GM12878 (cell line): ENCODE measurements around the gene TULP1. TPM values are rescaled to one million over a fixed set of nuclear protein-coding genes. Genes with fewer than 3 reads are reported as not detected.

ENCODE experiments used
- ATAC-seq: fragments of 200-7000 bp; cut with Tn5 transposase; 3 replicates; pipeline ENCODE4 v1.9.1; 2020; ENCODE audit warnings: mild to moderate bottlenecking, moderate library complexity
- BruUV-seq: library from RNA; stranded (reverse); fragments of 400-500 nt; replicated peaks from 2 replicates; lab custom pipeline; 2021; lab: Mats Ljungman, UMichigan
- CTCF ChIA-PET: fragments of 300-600 bp; sonication (Branson Sonifier 250); formaldehyde crosslinking; extraction: SDS; loops from one replicate; lab custom pipeline; 2021; ENCODE audit warnings: inconsistent platforms; lab: Yijun Ruan, JAX
- POLR2A ChIA-PET: fragments of 350-600 bp; formaldehyde crosslinking; extraction: SDS; loops from one replicate; lab custom pipeline; 2021; ENCODE audit warnings: inconsistent platforms; lab: Charles Lee
- RAD21 ChIA-PET: fragments of 300-600 bp; sonication (Branson Sonifier 250); formaldehyde crosslinking; loops from one replicate; lab custom pipeline; 2023; ENCODE audit warnings: antibody characterized with exemption; ENCODE audit not compliant: unreplicated experiment; lab: Charles Lee
- SMC1A ChIA-PET: fragments of 300-600 bp; sonication (Branson Sonifier 250); formaldehyde crosslinking; loops from one replicate; lab custom pipeline; 2023; ENCODE audit not compliant: unreplicated experiment, uncharacterized antibody; lab: Charles Lee
- DNase-seq: peaks from one replicate; pipeline ENCODE4 v3.0.0-alpha.2; 2011; ENCODE audit warnings: low read depth, low spot score
- FAIRE-seq: peaks from 3 replicates; lab custom pipeline; 2011; peaks lifted over from hg19 to GRCh38; lab: Jason Lieb, UNC
- H2AFZ ChIP-seq: 2 replicates; pipeline ENCODE4 v1.6.0; 2011; ENCODE audit warnings: low read depth, low read length, control low read depth; ENCODE audit not compliant: control insufficient read depth
- H3K27ac ChIP-seq: 2 replicates; pipeline ENCODE4 v1.5.1; 2011; ENCODE audit warnings: control low read depth; ENCODE audit not compliant: control insufficient read depth, insufficient read depth
- H3K27me3 ChIP-seq, 2 experiments: replicated peaks in 1 of 2; 2 replicates each; pipeline versions ENCODE4 v1.6.0 to v1.6.1; 2011; ENCODE audit warnings: low read length in 1 of 2; ENCODE audit not compliant: control insufficient read depth in 2 of 2, insufficient read depth in 2 of 2
- H3K36me3 ChIP-seq, 2 experiments: 2 replicates each; pipeline ENCODE4 v1.5.1; 2011; ENCODE audit warnings: low read length in 1 of 2; ENCODE audit not compliant: control insufficient read depth in 2 of 2, insufficient read depth in 2 of 2
- H3K4me1 ChIP-seq: 2 replicates; pipeline ENCODE4 v1.6.1; 2011; ENCODE audit warnings: mild to moderate bottlenecking, low read length, moderate library complexity, mixed read lengths; ENCODE audit not compliant: control insufficient read depth, insufficient read depth
- H3K4me2 ChIP-seq: 2 replicates; pipeline ENCODE4 v1.6.0; 2011; ENCODE audit warnings: control low read depth; ENCODE audit not compliant: control insufficient read depth, insufficient read depth
- H3K4me3 ChIP-seq: fragments of 200-600 bp; sonication (generic); 2 replicates; pipeline ENCODE4 v1.5.1; 2016
- H3K79me2 ChIP-seq: 2 replicates; pipeline ENCODE4 v1.6.0; 2011; ENCODE audit warnings: low read length; ENCODE audit not compliant: control insufficient read depth, insufficient read depth
- H3K9ac ChIP-seq: 2 replicates; pipeline ENCODE4 v1.8.0; 2011; ENCODE audit warnings: low read length, control low read depth, mixed read lengths; ENCODE audit not compliant: control insufficient read depth, insufficient read depth
- H3K9me3 ChIP-seq: replicated peaks from 3 replicates; pipeline ENCODE4 v1.5.1; 2011; ENCODE audit warnings: mild to moderate bottlenecking, low read length; ENCODE audit not compliant: control insufficient read depth, insufficient read depth
- H4K20me1 ChIP-seq: 2 replicates; pipeline ENCODE4 v1.6.0; 2011; ENCODE audit not compliant: control insufficient read depth, insufficient read depth
- E2F8 ChIP-seq: fragments of 450-650 bp; IDR thresholded peaks from 2 replicates; pipeline ENCODE4 v1.6.1; 2018; ENCODE audit warnings: mild to moderate bottlenecking, low read depth, moderate library complexity; ENCODE audit not compliant: partially characterized antibody
- ESRRA ChIP-seq: IDR thresholded peaks from 2 replicates; pipeline ENCODE4 v1.6.1; 2012; ENCODE audit warnings: mild to moderate bottlenecking, low read length, improper control_type of control experiment
- HDAC2 ChIP-seq: fragments of 200-600 bp; sonication (generic); IDR thresholded peaks from 2 replicates; pipeline ENCODE4 v1.6.1; 2017
- IKZF1 ChIP-seq: fragments of 450-650 bp; conservative IDR thresholded peaks from 2 replicates; pipeline ENCODE4 v1.6.1; 2017; ENCODE audit warnings: antibody characterized with exemption, mild to moderate bottlenecking
- IRF5 ChIP-seq: fragments of 450-650 bp; IDR thresholded peaks from 2 replicates; pipeline ENCODE4 v1.6.1; 2017; ENCODE audit warnings: borderline replicate concordance
- MEF2B ChIP-seq: fragments of 450-650 bp; IDR thresholded peaks from 2 replicates; pipeline ENCODE4 v1.6.1; 2018; ENCODE audit warnings: mild to moderate bottlenecking, moderate library complexity; ENCODE audit not compliant: partially characterized antibody, poor library complexity, severe bottlenecking
- ZNF274 ChIP-seq: IDR thresholded peaks from one replicate; pipeline ENCODE4 v1.8.0; 2011; ENCODE audit not compliant: insufficient read length, insufficient read depth
- ZSCAN29 ChIP-seq: fragments of 450-650 bp; IDR thresholded peaks from 2 replicates; pipeline ENCODE4 v1.6.1; 2017; ENCODE audit warnings: mild to moderate bottlenecking, moderate library complexity
- WGBS: methylation state at CpG from one replicate; pipeline ENCODE4 v1.1.6; 2016; ENCODE audit warnings: low lambda C conversion rate; ENCODE audit not compliant: insufficient replicate concordance, insufficient coverage; ENCODE audit errors: missing lambda C conversion rate; 5-methylcytosine and 5-hydroxymethylcytosine counted together
- in situ Hi-C: fragments of 300-500 bp; cut with MboI; formaldehyde crosslinking; loops from 9 replicates; pipeline ENCODE4 v1.14.3; 2018; ENCODE audit warnings: mixed read lengths
- intact Hi-C: fragments of 100-400 bp; cut with micrococcal nuclease; formaldehyde crosslinking; loops from one replicate; pipeline ENCODE4 v1.14.2; 2022; ENCODE audit not compliant: unreplicated experiment
- polyA plus RNA-seq, 11 experiments: library from polyadenylated mRNA; depleted of rRNA in 4 of 11; unstranded in 6 of 11; stranded (reverse) in 5 of 11; fragments of >200 nt; fragmentation: Nextera tagmentation in 4 of 11; fragmentation: Illumina TruSeq in 1 of 11; extraction: Ambion mirVana in 4 of 11; extraction: Trizol in 1 of 11; gene quantifications; 1 replicate in 1 of 11; 2 replicates in 10 of 11; pipeline versions ENCODE4 v1.2.1 to v1.2.3, GENCODE V29; 2011 to 2016; ENCODE audit warnings: inconsistent platforms in 2 of 11, missing spikeins in 2 of 11, low read depth in 1 of 11
- total RNA-seq, 4 experiments: library from RNA; depleted of rRNA in 3 of 4; stranded (reverse); fragments of >200 nt in 3 of 4; fragmentation: Illumina TruSeq in 1 of 4; extraction: Trizol in 1 of 4; gene quantifications; 2 replicates each; pipeline versions ENCODE4 v1.2.1 to v1.2.3, GENCODE V29; 2013 to 2021
- TF ChIP-seq, protein P1 (sequence below): fragments of 450-650 bp; IDR thresholded peaks from 2 replicates; pipeline ENCODE4 v1.6.1; 2017; ENCODE audit warnings: mild to moderate bottlenecking

TULP1 gene
- total and polyA plus RNA-seq, 10 of the 15 experiments (the other 5 are each of a cell fraction or from before 2014, with no cell fraction given), result not detected

DNA sequence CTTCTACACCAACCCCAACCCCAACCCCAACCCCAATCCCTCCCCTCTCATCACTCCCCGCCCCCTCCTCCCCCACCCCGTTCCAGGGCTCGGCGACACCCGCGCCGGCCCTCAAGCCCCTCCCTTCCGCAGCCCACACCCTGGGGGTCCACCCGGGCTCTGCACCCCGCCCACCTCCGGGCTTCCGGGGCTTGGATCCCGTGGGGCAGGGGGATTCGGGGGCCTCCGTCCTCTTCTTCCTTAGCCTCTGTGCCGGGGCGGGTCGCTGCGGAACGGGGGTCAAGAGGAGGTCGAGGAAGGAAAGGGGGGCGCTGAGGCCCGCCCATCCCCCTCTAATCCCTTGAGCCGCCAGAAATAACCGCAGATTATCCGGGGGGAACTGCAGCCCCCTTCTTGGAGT, 690 bp downstream of the TULP1 start:
- RAD21 ChIA-PET, result no interaction called here
- no peaks in the 10 kb centered on the region for H3K79me2 ChIP-seq
- TF ChIP-seq HDAC2, result no peak
- TF ChIP-seq ESRRA, result no peak
- TF ChIP-seq MEF2B, result no peak
- TF ChIP-seq ZSCAN29, result no peak
- no peak for TF ChIP-seq IKZF1
- no peak for TF ChIP-seq IRF5
- TF ChIP-seq ZNF274, result no peak
- TF ChIP-seq E2F8, result no peak
- TF ChIP-seq, protein P1, sequence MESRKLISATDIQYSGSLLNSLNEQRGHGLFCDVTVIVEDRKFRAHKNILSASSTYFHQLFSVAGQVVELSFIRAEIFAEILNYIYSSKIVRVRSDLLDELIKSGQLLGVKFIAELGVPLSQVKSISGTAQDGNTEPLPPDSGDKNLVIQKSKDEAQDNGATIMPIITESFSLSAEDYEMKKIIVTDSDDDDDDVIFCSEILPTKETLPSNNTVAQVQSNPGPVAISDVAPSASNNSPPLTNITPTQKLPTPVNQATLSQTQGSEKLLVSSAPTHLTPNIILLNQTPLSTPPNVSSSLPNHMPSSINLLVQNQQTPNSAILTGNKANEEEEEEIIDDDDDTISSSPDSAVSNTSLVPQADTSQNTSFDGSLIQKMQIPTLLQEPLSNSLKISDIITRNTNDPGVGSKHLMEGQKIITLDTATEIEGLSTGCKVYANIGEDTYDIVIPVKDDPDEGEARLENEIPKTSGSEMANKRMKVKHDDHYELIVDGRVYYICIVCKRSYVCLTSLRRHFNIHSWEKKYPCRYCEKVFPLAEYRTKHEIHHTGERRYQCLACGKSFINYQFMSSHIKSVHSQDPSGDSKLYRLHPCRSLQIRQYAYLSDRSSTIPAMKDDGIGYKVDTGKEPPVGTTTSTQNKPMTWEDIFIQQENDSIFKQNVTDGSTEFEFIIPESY, result no peak
- TF ChIP-seq, all 136 proteins: peak for 0
- Histone ChIP-seq H3K9ac (no peak overlapping the region), H3K36me3 (no peaks in the 10 kb centered on the region), H3K4me3 (no peak overlapping the region), H3K27ac (no peak overlapping the region), H2AFZ (no peak overlapping the region), H3K9me3 (no peaks in the 10 kb centered on the region), H3K4me1 (peaks cover 6% of the 10 kb centered on the region; the same call in 1 of the 2 replicates), H3K27me3 (peaks cover 2 to 6% of the 10 kb centered on the region in 2 experiments; a peak in 1 of 4 replicates), H3K4me2 (no peak overlapping the region), H4K20me1 (no peaks in the 10 kb centered on the region)
- SMC1A ChIA-PET, result no interaction called here
- in situ Hi-C loops (no loop called here), intact Hi-C loops (no loop called here)
- CTCF ChIA-PET, result no interaction called here
- no TSS peak for BruUV-seq
- DNase-seq (no peak), FAIRE-seq (no peak), ATAC-seq (no peak)
- 28% methylated on average over 17 of the region's 26 CpGs for WGBS
- POLR2A ChIA-PET, result no interaction called here
